Glutamatergic neuron (in vitro differentiated cells): ENCODE results near the gene FZR1. TPM values are rescaled to one million over a fixed set of nuclear protein-coding genes. Genes with fewer than 3 reads are reported as not detected.

ENCODE experiments used
- DNase-seq: peaks from one replicate; pipeline ENCODE4 v3.0.0; 2022
- H3K27ac Mint-ChIP-seq: one replicate; pipeline ENCODE4 v1.8.0; 2020; ENCODE audit warnings: mild to moderate bottlenecking, mixed read lengths, inconsistent platforms; ENCODE audit not compliant: unreplicated experiment
- H3K27me3 Mint-ChIP-seq: one replicate; pipeline ENCODE4 v1.8.0; 2020; ENCODE audit warnings: mild to moderate bottlenecking, moderate library complexity, mixed read lengths, inconsistent platforms; ENCODE audit not compliant: unreplicated experiment
- H3K36me3 Mint-ChIP-seq: one replicate; pipeline ENCODE4 v1.8.0; 2020; ENCODE audit warnings: mild to moderate bottlenecking, mixed read lengths, inconsistent platforms; ENCODE audit not compliant: unreplicated experiment
- H3K4me1 Mint-ChIP-seq: one replicate; pipeline ENCODE4 v1.8.0; 2020; ENCODE audit warnings: mild to moderate bottlenecking, low read depth, mixed read lengths, inconsistent platforms; ENCODE audit not compliant: unreplicated experiment
- H3K4me3 Mint-ChIP-seq: one replicate; pipeline ENCODE4 v1.8.0; 2020; ENCODE audit warnings: mild to moderate bottlenecking, mixed read lengths, inconsistent platforms; ENCODE audit not compliant: unreplicated experiment
- H3K9me3 Mint-ChIP-seq: one replicate; pipeline ENCODE4 v1.8.0; 2020; ENCODE audit warnings: mild to moderate bottlenecking, moderate library complexity, mixed read lengths, inconsistent platforms; ENCODE audit not compliant: unreplicated experiment
- total RNA-seq: library from RNA; stranded (reverse); fragmentation: NEBNext Ultra II Directional; extraction: Animal tissue kit (Norgen Biotek cat#: 25700); gene quantifications from one replicate; pipeline ENCODE4 v1.2.1, GENCODE V29; 2021; ENCODE audit not compliant: unreplicated experiment
- TF ChIP-seq, protein P1 (sequence below): fragments of 200-600 bp; sonication (generic); IDR thresholded peaks from one replicate; pipeline ENCODE4 v1.5.0; 2021; ENCODE audit not compliant: partially characterized antibody, unreplicated experiment

FZR1 gene
- total RNA-seq, 1 donor from 2014 or later = 51.3 TPM

DNA sequence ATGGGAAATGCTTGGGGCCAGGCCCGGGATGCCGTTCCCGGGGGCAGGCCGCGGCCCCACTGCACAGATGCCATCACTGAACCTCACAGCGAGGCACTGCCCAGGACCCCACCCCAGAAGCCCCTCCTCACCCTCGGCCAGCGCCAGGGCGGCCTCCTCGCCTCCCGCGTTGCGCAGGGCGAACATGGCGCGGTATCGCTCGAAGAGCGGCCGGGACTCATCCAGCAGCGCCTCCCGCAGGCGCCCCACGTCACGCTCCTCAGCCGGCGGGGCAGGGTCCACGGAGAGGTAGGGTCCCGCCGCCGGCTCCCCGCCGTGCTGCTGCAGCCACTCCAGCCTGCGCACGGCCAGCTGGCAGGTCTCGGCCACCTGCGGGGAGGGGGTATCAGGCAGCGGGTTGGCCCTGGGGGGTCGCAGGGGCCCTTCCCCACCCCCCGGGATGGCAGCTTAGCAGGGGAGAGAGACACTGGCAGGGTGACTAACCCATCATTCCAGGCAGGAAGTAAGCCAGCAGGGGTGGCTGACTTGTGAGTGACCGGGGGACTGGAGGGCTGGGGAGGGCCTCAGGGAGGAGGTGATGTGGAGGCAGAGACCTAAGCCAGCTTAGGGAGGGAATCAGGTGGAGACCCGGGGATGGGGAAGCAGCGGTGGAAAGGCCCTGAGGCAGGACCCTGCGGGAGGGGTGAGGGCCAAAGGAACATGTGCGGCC lies 13.8 kb upstream of the FZR1 start:
- H3K27ac Mint-ChIP-seq = no peak overlapping the region
- H3K4me3 Mint-ChIP-seq = no peak overlapping the region
- H3K4me1 Mint-ChIP-seq = no peaks in the 10 kb centered on the region
- no peaks in the 10 kb centered on the region for H3K27me3 Mint-ChIP-seq
- no peak for DNase-seq
- TF ChIP-seq, protein P1, sequence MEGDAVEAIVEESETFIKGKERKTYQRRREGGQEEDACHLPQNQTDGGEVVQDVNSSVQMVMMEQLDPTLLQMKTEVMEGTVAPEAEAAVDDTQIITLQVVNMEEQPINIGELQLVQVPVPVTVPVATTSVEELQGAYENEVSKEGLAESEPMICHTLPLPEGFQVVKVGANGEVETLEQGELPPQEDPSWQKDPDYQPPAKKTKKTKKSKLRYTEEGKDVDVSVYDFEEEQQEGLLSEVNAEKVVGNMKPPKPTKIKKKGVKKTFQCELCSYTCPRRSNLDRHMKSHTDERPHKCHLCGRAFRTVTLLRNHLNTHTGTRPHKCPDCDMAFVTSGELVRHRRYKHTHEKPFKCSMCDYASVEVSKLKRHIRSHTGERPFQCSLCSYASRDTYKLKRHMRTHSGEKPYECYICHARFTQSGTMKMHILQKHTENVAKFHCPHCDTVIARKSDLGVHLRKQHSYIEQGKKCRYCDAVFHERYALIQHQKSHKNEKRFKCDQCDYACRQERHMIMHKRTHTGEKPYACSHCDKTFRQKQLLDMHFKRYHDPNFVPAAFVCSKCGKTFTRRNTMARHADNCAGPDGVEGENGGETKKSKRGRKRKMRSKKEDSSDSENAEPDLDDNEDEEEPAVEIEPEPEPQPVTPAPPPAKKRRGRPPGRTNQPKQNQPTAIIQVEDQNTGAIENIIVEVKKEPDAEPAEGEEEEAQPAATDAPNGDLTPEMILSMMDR = no peak
- peaks cover 5% of the 10 kb centered on the region for H3K36me3 Mint-ChIP-seq
- no peaks in the 10 kb centered on the region for H3K9me3 Mint-ChIP-seq

DNA sequence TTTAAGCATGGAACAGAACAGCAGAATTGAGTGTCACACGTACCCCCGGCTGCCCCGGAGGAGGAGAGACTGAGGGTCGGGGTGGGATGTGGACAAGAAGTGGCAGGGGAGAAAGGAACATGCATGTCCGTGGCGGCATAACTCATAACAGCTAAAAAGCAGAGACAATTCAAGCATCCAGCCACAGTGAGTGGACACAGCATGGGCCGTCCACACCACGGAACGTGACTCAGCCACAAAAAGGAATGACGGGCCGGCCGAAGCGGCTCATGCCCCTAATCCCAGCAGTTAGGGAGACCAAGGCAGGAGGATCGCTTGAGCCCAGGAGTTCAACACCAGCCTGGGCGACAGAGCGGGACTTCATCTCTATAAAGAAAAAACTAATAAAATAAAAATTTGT lies 13.2 kb upstream of the FZR1 start:
- Mint-ChIP-seq H3K27ac (no peak overlapping the region), H3K36me3 (peaks cover 3% of the 10 kb centered on the region), H3K4me1 (no peaks in the 10 kb centered on the region), H3K27me3 (no peaks in the 10 kb centered on the region), H3K4me3 (no peak overlapping the region), H3K9me3 (no peaks in the 10 kb centered on the region)
- DNase-seq = no peak
- TF ChIP-seq, protein P1 = no peak

DNA sequence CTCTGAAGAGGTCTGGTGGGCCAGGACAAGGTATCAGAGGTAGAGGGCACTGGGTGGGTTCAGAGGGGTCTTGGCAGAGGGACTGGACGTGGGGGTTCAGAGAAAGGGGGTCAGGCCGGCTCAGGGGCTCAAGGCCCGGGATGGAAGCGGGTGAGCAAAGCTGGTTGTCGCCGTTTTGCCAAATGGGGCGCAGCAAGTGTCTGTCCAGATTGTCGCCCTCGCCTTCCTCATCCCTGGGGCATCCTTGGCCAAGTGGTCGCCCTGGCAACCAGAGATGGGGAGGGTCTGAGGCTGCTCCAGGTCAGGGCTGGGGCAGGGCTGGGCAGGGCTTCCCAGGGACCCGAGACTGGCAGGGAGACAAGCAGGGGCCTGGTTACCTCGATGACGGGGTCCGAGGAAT lies 12.5 kb upstream of the FZR1 start:
- DNase-seq = no peak
- Mint-ChIP-seq H3K27me3 (no peaks in the 10 kb centered on the region), H3K4me3 (no peak overlapping the region), H3K9me3 (no peaks in the 10 kb centered on the region), H3K27ac (no peak overlapping the region), H3K36me3 (no peaks in the 10 kb centered on the region), H3K4me1 (no peaks in the 10 kb centered on the region)
- TF ChIP-seq, protein P1 = no peak

DNA sequence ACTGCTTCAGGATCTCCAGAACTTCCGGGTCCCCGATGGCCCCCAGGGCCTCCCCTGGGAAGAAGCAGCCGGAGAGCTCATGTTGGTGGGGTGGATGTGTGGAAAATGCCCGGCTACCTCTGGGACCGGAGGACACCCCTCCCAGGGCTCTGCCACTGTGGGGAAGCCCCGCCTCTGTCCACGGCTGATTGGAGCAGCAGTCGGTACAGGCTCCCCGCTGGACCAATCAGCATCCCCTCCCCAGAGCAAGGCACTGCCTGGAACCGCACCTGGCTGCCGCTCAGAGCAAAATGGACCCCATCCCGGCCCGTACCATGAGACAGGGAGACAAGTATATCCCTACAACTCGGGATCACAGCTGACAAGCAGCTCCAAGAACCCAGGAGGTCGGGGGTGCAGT lies 12.1 kb upstream of the FZR1 start:
- Mint-ChIP-seq H3K27ac (no peak overlapping the region), H3K9me3 (no peaks in the 10 kb centered on the region), H3K4me1 (no peaks in the 10 kb centered on the region), H3K27me3 (no peaks in the 10 kb centered on the region), H3K36me3 (no peaks in the 10 kb centered on the region), H3K4me3 (no peak overlapping the region)
- TF ChIP-seq, protein P1 = no peak
- peak; percentile 59 for DNase-seq

DNA sequence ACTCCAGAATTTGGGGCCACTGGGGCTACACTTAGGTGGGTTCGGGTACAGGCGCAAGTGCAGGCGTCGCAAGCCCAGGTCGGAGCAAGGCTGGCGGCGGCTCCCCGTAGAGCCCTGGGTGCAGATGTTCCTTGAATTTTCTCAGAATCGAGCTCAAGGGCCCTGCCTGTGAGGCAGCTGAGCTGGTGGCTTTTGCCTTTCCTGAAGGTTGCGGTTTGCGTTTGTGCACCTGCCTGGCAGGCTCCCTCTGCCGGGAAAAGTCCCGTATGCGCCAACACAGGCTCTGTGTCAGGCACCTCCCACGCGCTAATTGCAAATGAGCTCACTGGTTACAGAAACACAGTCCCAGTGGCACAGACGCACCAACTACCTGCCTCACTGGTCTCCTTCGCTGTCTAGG lies 11.6 kb upstream of the FZR1 start:
- no peaks in the 10 kb centered on the region for H3K27me3 Mint-ChIP-seq
- H3K9me3 Mint-ChIP-seq = no peaks in the 10 kb centered on the region
- H3K4me1 Mint-ChIP-seq = no peaks in the 10 kb centered on the region
- no peaks in the 10 kb centered on the region for H3K36me3 Mint-ChIP-seq
- H3K4me3 Mint-ChIP-seq = no peak overlapping the region
- TF ChIP-seq, protein P1 = no peak
- H3K27ac Mint-ChIP-seq = no peak overlapping the region
- no peak for DNase-seq
